OCI-LY1 (cell line): Measurements from ENCODE around the gene ADCY2.

Experiments
- CTCF ChIP-seq: fragments of 200-600 bp; sonication (generic), shearing (Covaris generic); IDR thresholded peaks from 2 replicates; pipeline ENCODE4 v1.5.1; 2017; ENCODE audit warnings: mild to moderate bottlenecking, antibody characterized with exemption, low read length, moderate library complexity, mixed read lengths
- EZH2 ChIP-seq: fragments of 200-600 bp; sonication (generic), shearing (Covaris generic); IDR thresholded peaks from 2 replicates; pipeline ENCODE4 v1.8.0; 2017; ENCODE audit warnings: borderline replicate concordance, mixed run types, mild to moderate bottlenecking, antibody characterized with exemption, low read length, moderate library complexity, mixed read lengths

DNA sequence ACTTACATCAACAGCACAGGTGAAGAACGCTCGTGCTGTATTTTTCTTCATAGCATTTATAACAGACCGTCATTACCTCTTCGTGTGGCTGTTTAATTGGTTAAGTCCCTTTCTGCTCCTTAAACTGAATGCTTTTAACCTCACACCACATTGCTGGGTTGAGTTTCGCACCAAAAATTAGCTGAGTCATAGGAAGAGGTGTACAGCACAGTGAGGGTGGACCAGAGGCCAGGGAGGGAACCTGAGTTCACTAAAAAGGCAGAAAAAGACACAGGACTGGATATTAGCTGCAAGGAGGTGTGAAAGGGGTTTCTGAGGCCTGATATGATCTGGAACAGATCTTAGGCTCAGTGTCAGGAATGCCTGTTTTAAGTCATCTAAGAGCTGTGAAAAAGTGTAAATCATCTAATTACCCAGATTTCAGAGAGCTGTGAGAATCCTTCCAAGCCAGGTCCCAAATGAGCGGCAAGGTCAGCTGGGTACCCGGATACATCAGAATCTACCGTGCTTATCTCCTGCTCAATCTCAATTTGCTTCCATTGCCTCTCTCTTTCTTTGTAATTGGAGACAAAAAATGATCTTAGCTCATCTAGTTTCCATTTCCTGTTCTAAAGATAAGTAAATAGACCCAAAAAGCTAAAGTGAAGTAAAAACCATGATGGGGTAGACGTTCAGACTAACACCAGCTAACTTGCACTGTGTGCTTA is 462.1 kb downstream of the ADCY2 start:
- TF ChIP-seq CTCF (no peak), EZH2 (no peak)
